LNCAP (cell line): Measurements from ENCODE around the gene CTSC.

Experiments
- TF ChIP-seq, protein P1 (sequence below): fragments of 450-650 bp; IDR thresholded peaks from 2 replicates; pipeline ENCODE4 v1.5.1; 2017; ENCODE audit warnings: mild to moderate bottlenecking

The CTSC gene

DNA sequence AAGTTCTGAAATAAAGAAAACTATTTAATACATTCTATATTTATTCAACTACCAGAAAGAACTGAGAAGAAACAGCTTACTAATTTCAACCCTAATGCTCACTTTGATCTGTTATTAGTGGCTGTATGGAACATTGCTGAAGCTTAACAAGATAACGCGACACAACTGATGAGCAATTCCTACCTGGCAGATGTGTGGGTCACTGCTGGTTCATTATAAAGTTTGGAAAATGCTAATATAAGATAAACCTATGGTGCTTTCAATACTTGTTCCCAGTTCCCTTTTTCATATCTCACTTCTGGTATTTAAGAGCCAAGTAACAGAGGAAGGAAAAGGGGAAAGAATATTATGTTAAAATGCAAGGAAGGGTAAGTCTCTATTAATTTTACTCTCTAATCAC is 10.5 kb downstream of the CTSC start:
- TF ChIP-seq, protein P1, sequence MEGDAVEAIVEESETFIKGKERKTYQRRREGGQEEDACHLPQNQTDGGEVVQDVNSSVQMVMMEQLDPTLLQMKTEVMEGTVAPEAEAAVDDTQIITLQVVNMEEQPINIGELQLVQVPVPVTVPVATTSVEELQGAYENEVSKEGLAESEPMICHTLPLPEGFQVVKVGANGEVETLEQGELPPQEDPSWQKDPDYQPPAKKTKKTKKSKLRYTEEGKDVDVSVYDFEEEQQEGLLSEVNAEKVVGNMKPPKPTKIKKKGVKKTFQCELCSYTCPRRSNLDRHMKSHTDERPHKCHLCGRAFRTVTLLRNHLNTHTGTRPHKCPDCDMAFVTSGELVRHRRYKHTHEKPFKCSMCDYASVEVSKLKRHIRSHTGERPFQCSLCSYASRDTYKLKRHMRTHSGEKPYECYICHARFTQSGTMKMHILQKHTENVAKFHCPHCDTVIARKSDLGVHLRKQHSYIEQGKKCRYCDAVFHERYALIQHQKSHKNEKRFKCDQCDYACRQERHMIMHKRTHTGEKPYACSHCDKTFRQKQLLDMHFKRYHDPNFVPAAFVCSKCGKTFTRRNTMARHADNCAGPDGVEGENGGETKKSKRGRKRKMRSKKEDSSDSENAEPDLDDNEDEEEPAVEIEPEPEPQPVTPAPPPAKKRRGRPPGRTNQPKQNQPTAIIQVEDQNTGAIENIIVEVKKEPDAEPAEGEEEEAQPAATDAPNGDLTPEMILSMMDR: no peak

DNA sequence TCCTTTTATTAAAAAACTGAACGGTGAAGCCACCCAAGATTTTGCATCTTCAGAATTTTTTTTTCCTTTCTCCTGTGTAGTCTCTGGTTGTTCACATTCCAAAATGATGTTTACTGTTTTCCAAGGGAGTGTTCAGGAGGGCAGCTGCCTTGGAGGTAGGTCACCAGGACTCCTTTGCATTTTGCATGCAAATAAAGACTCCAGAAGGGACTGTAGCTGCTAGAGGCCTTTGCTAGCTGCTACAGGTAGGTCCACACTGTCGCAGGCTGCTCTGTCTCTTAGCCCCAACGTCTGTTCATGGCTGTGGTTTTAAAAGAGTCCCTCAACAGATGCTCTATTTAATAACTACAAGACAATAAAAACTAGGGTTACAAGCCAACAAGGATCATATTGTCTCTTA is 11.4 kb downstream of the CTSC start:
- TF ChIP-seq, protein P1: no peak

DNA sequence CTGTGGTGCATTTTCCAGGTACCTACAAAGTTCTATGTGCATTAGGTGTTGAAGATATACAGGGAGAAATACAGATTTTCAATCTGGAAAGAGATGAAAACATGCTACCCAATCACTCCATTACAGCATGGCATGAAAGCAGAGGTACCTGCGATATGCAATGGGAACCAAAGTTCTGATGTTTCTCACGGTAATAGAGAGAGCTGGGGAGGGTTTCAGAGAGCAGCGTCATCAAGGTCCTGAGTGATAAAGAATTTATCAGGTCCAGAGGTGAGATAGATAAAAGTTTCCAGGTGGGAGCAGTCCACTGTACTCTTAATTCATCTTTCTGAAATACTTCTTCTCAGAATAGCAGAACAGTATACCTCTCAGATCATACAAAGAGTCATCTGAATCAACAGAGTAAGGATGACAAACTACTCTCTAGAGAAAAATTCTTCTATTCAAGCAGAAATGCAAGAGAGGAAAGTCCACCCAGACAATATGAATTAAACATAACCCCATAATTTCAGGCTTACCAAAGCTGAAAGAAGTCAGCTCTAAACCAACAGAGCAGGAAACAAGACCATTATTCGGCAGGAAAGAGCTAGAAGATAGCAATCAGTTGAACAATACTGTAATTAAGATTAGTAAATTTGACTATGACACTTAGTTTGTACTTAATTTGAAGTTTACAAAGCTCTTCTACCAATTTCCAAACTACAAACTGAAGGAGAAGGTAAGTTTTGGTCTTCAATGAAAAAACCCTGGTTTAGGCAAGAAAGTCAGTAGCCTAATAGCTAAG is 12.8 kb downstream of the CTSC start:
- TF ChIP-seq, protein P1: no peak

DNA sequence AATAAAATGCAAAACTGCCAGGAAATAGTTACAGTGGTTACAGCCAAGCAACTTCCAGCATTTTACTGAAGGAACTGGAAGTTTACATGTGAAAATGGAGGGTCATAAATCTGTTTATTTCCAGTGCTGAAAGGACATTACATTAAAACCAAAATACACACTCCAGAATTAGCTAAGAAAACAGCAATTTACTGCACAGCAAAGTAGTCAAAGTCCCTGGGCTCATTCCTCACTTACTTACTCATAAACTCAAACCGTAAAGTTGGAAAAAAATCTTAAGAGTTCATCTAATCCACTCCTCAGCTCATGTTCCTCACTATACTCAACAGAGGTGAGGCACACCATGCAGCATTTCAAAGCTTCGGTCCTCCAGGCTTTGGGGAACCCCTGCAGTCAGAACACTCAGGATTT is 17.4 kb downstream of the CTSC start:
- TF ChIP-seq, protein P1: no peak

DNA sequence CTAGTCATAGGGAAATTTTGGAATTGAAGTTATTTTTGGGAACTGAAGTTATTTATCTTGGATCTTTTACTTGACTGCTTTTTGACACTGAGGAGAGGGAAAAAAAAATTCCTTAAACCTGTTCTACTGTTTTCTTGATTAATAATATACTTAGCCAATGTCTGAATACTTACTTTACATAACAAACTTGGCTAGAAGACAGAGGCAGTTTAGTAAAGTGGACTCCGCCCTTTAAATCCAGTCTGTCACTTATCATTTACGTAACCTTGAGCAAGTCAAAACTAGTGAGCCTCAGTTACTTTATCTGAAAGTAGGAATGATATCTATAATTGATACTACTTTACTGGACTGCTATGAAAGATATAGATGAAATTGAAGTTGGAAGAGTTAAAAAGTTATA is 19.5 kb downstream of the CTSC start:
- TF ChIP-seq, protein P1: no peak

DNA sequence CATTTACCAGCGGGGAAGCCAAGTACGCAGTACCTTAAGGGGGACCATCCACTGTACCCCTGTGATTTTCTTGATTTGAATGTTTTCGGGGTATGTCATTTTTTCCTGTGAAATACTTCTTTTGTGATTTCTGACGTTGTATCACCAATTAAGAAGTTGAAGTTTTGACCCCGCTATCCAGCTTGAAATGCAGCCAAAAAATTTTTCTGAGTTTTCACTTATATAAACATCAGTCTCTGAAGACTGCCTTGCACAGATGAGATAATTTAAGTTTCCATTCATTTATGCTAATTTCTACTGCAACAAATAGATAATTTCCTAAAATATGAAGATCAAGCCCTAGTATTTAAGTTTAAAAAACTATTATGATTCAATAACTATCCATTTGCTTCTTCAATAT is 20.0 kb downstream of the CTSC start:
- TF ChIP-seq, protein P1: no peak

DNA sequence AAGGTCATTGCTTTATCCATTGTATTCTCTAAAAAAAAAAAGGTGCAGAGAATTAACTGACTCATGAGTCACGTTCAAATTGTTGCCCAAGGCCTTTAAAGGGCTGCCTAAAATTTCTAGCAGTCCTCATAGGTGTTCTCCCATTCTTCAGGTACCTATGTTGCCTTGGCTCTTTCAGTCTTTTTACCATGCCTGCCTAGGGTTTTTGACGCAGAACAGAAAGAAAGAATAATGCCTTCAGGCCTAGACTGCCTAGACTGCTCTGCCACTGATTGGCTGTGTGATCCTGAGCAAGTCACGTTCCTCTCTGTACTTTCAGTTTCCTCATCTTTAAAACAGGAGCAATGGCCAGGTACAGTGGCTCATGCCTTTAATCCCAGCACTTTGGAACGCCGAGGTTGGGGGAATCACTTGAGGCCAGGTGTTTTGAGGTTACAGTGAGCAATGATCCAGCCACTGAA is 21.5 kb downstream of the CTSC start:
- TF ChIP-seq, protein P1: no peak
